NB4 (cell line): Measurements from ENCODE around the gene AQP7.

Source experiments
- DNase-seq: peaks from one replicate; pipeline ENCODE4 v3.0.0; 2010; ENCODE audit warnings: low read depth
- H3K4me3 ChIP-seq: one replicate; pipeline ENCODE4 v1.5.1; 2011; ENCODE audit warnings: mild to moderate bottlenecking, low read depth, low read length, moderate library complexity
- CTCF ChIP-seq: IDR thresholded peaks from one replicate; pipeline ENCODE4 v1.5.1; 2012; ENCODE audit warnings: low read depth, low read length
- MAX ChIP-seq: IDR thresholded peaks from 2 replicates; pipeline ENCODE4 v1.6.1; 2011; ENCODE audit warnings: low read depth, low read length
- MYC ChIP-seq: IDR thresholded peaks from 2 replicates; pipeline ENCODE4 v1.6.1; 2011; ENCODE audit warnings: low read depth, low read length
- POLR2A ChIP-seq: IDR thresholded peaks from 2 replicates; pipeline ENCODE4 v1.6.1; 2011; ENCODE audit warnings: mild to moderate bottlenecking; ENCODE audit not compliant: insufficient read length; ENCODE audit errors: extremely low read depth

The AQP7 gene

GRCh38 chr9:33440609-33441008, 38.2 kb upstream of the AQP7 start:
- no peak overlapping the region for H3K4me3 ChIP-seq
- no peak for TF ChIP-seq POLR2A
- TF ChIP-seq CTCF = no peak
- no peak for TF ChIP-seq MYC
- TF ChIP-seq MAX = no peak
- DNase-seq = no peak

GRCh38 chr9:33440204-33440603, 37.8 kb upstream of the AQP7 start:
- TF ChIP-seq POLR2A (no peak), MYC (no peak), MAX (no peak), CTCF (no peak)
- no peak for DNase-seq
- no peak overlapping the region for H3K4me3 ChIP-seq

GRCh38 chr9:33439731-33440130, 37.4 kb upstream of the AQP7 start:
- DNase-seq = no peak
- no peak for TF ChIP-seq POLR2A
- no peak overlapping the region for H3K4me3 ChIP-seq

GRCh38 chr9:33438926-33439680, 36.7 kb upstream of the AQP7 start:
- TF ChIP-seq MAX (no peak), CTCF (no peak), MYC (no peak), POLR2A (no peak)
- no peak for DNase-seq
- H3K4me3 ChIP-seq = no peak overlapping the region

- TF ChIP-seq MAX = no peak
- no peak for TF ChIP-seq CTCF
- no peak for TF ChIP-seq MYC
- no peak for TF ChIP-seq POLR2A
- H3K4me3 ChIP-seq = no peak overlapping the region
- peak; percentile 52 for DNase-seq
Measured at GRCh38 chr9:33437898-33438297, 35.5 kb upstream of the AQP7 start.

- no peak for DNase-seq
- H3K4me3 ChIP-seq = no peak overlapping the region
- no peak for TF ChIP-seq CTCF
- no peak for TF ChIP-seq POLR2A
- no peak for TF ChIP-seq MAX
- TF ChIP-seq MYC = no peak
Measured at GRCh38 chr9:33437205-33437604, 34.8 kb upstream of the AQP7 start.
